ENCODE data around the gene KIF12.

DNA sequence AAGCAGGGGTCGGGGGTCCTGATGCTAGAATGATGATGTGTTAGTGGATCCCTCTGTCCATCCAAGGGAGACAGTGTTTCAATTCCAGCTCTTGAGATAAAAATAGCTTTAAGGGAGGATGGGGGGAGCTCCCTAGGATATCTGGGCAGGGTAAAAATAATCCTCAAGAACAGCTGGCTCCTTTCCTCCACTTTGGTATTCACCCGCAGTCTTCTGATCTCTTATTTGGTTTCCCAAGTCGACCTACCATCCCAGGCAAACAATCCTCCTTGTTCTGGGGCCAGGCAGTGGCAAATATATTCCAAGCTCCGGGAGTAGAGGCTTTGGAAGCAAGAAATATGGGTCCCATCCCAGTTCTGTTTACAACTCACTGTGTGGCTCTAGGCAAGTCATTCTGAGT lies 41.8 kb upstream of the KIF12 start:
- TF ChIP-seq, protein P1, sequence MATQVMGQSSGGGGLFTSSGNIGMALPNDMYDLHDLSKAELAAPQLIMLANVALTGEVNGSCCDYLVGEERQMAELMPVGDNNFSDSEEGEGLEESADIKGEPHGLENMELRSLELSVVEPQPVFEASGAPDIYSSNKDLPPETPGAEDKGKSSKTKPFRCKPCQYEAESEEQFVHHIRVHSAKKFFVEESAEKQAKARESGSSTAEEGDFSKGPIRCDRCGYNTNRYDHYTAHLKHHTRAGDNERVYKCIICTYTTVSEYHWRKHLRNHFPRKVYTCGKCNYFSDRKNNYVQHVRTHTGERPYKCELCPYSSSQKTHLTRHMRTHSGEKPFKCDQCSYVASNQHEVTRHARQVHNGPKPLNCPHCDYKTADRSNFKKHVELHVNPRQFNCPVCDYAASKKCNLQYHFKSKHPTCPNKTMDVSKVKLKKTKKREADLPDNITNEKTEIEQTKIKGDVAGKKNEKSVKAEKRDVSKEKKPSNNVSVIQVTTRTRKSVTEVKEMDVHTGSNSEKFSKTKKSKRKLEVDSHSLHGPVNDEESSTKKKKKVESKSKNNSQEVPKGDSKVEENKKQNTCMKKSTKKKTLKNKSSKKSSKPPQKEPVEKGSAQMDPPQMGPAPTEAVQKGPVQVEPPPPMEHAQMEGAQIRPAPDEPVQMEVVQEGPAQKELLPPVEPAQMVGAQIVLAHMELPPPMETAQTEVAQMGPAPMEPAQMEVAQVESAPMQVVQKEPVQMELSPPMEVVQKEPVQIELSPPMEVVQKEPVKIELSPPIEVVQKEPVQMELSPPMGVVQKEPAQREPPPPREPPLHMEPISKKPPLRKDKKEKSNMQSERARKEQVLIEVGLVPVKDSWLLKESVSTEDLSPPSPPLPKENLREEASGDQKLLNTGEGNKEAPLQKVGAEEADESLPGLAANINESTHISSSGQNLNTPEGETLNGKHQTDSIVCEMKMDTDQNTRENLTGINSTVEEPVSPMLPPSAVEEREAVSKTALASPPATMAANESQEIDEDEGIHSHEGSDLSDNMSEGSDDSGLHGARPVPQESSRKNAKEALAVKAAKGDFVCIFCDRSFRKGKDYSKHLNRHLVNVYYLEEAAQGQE (IDR thresholded peaks at IDR 0.05; ENCODE audit: unreplicated experiment) = no peak
- no peak for TF ChIP-seq POLR2AphosphoS5 (IDR thresholded peaks at IDR 0.05; ENCODE audit: low read depth)
